SK-N-SH (cell line): ENCODE results near the gene ZNF410. TPM values are rescaled to one million over a fixed set of nuclear protein-coding genes. Genes with fewer than 3 reads are reported as not detected.

Experiments
- CTCF ChIA-PET: fragments of 300-600, 350-600 bp; formaldehyde crosslinking; extraction: SDS; loops from one replicate; lab custom pipeline; 2021; lab: Yijun Ruan, JAX
- POLR2A ChIA-PET: fragments of 350-600 bp; sonication (Branson Sonifier 250); formaldehyde crosslinking; extraction: SDS; loops from one replicate; lab custom pipeline; 2020; ENCODE audit warnings: antibody characterized with exemption, inconsistent platforms; lab: Yijun Ruan, JAX
- DNase-seq: peaks from one replicate; pipeline ENCODE4 v3.0.0; 2012
- H2AFZ ChIP-seq: fragments of 200-600 bp; sonication (generic); 2 replicates; pipeline ENCODE4 v1.8.1; 2016; ENCODE audit warnings: antibody characterized with exemption, mild to moderate bottlenecking, low read depth
- H3F3A ChIP-seq: fragments of 200-600 bp; sonication (generic); replicated peaks from 2 replicates; pipeline ENCODE3; 2016; ENCODE audit warnings: antibody characterized with exemption, mild to moderate bottlenecking; ENCODE audit not compliant: insufficient read depth
- H3K27ac ChIP-seq, 2 experiments: fragments of 200-500 bp in 1 of 2; fragments of 200-600 bp in 1 of 2; sonication (Bioruptor generic) in 1 of 2; sonication (generic), shearing (Covaris generic) in 1 of 2; 2 replicates each; pipeline versions ENCODE4 v1.5.1 to v1.6.1; 2014 to 2016; ENCODE audit warnings: low read depth in 2 of 2, inconsistent platforms in 1 of 2, low read length in 1 of 2, mild to moderate bottlenecking in 1 of 2, mixed read lengths in 1 of 2
- H3K27me3 ChIP-seq: fragments of 200-600 bp; sonication (generic), shearing (Covaris generic); 2 replicates; pipeline ENCODE4 v1.6.1; 2016; ENCODE audit warnings: mixed run types; ENCODE audit not compliant: insufficient read depth
- H3K36me3 ChIP-seq, 2 experiments: fragments of 200-500 bp in 1 of 2; fragments of 200-600 bp in 1 of 2; sonication (Bioruptor generic) in 1 of 2; sonication (generic) in 1 of 2; replicated peaks in 1 of 2; 2 replicates each; pipeline versions ENCODE3 to v1.5.1; 2014 to 2016; ENCODE audit warnings: low read length in 1 of 2, mild to moderate bottlenecking in 1 of 2; ENCODE audit not compliant: insufficient read depth in 2 of 2, control insufficient read depth in 1 of 2
- H3K4me1 ChIP-seq, 2 experiments: fragments of 200-500 bp in 1 of 2; fragments of 200-600 bp in 1 of 2; sonication (Bioruptor generic) in 1 of 2; sonication (generic), shearing (Covaris generic) in 1 of 2; 2 replicates each; pipeline versions ENCODE4 v1.5.1 to v1.6.1; 2014 to 2016; ENCODE audit warnings: low read depth in 1 of 2, low read length in 1 of 2, mixed run types in 1 of 2; ENCODE audit not compliant: insufficient read depth in 2 of 2, control insufficient read depth in 1 of 2
- H3K4me2 ChIP-seq: fragments of 200-600 bp; sonication (generic), shearing (Covaris generic); 2 replicates; pipeline ENCODE4 v1.6.1; 2017; ENCODE audit warnings: mixed run types
- H3K4me3 ChIP-seq, 2 experiments: fragments of 200-500 bp in 1 of 2; fragments of 200-600 bp in 1 of 2; sonication (Bioruptor generic) in 1 of 2; sonication (generic), shearing (Covaris generic) in 1 of 2; 2 replicates each; pipeline versions ENCODE4 v1.5.1 to v1.8.1; 2014 to 2016; ENCODE audit warnings: low read depth in 2 of 2, inconsistent platforms in 1 of 2, low read length in 1 of 2, mild to moderate bottlenecking in 1 of 2, mixed read lengths in 1 of 2, moderate library complexity in 1 of 2
- H3K79me2 ChIP-seq: fragments of 200-600 bp; sonication (generic); 2 replicates; pipeline ENCODE4 v1.8.1; 2017; ENCODE audit warnings: mild to moderate bottlenecking; ENCODE audit not compliant: insufficient read depth
- H3K9ac ChIP-seq: fragments of 200-600 bp; sonication (generic); 2 replicates; pipeline ENCODE4 v1.6.1; 2017; ENCODE audit warnings: mixed run types
- H3K9me2 ChIP-seq: fragments of 200-600 bp; sonication (generic); 2 replicates; pipeline ENCODE4 v1.6.1; 2017; ENCODE audit warnings: mixed run types
- H3K9me3 ChIP-seq: fragments of 200-600 bp; sonication (generic); 2 replicates; pipeline ENCODE4 v1.6.1; 2017; ENCODE audit warnings: mixed run types, mild to moderate bottlenecking, moderate library complexity
- H4K20me1 ChIP-seq: fragments of 200-600 bp; sonication (generic); 2 replicates; pipeline ENCODE4 v1.6.1; 2017; ENCODE audit warnings: mild to moderate bottlenecking, mixed run types; ENCODE audit not compliant: insufficient read depth
- EP300 ChIP-seq, 2 experiments: IDR thresholded peaks; 2 replicates each; pipeline versions ENCODE4 v1.4.0 to v1.6.1; 2012; ENCODE audit warnings: borderline replicate concordance in 1 of 2, low read depth in 1 of 2, low read length in 1 of 2
- FOSL2 ChIP-seq: IDR thresholded peaks from 2 replicates; pipeline ENCODE4 v1.4.0; 2012; ENCODE audit warnings: low read depth, mild to moderate bottlenecking, moderate library complexity, borderline replicate concordance
- GABPA ChIP-seq: IDR thresholded peaks from 2 replicates; pipeline ENCODE4 v1.4.0; 2012; ENCODE audit warnings: low read depth, mild to moderate bottlenecking
- GATA2 ChIP-seq: sonication (generic); formaldehyde crosslinking; IDR thresholded peaks from 2 replicates; pipeline ENCODE4 v1.5.0; 2020; ENCODE audit warnings: mild to moderate bottlenecking, missing genetic modification reagents
- JUND ChIP-seq: IDR thresholded peaks from 2 replicates; pipeline ENCODE4 v1.4.0; 2012
- MXI1 ChIP-seq: IDR thresholded peaks from 2 replicates; pipeline ENCODE4 v1.6.1; 2012; ENCODE audit warnings: mild to moderate bottlenecking, low read depth, low read length, improper control_type of control experiment
- NRF1 ChIP-seq: IDR thresholded peaks from 2 replicates; pipeline ENCODE4 v1.6.1; 2012; ENCODE audit warnings: low read depth, mild to moderate bottlenecking, low read length
- RFX5 ChIP-seq: IDR thresholded peaks from 2 replicates; pipeline ENCODE4 v1.6.1; 2012; ENCODE audit warnings: mild to moderate bottlenecking, improper control_type of control experiment, low read length
- RXRA ChIP-seq: IDR thresholded peaks from 2 replicates; pipeline ENCODE4 v1.4.0; 2012; ENCODE audit warnings: low read depth, mild to moderate bottlenecking, borderline replicate concordance
- SIN3A ChIP-seq: IDR thresholded peaks from 2 replicates; pipeline ENCODE4 v1.6.1; 2012; ENCODE audit warnings: low read depth, mild to moderate bottlenecking, low read length, moderate library complexity, borderline replicate concordance
- SMC3 ChIP-seq: IDR thresholded peaks from 2 replicates; pipeline ENCODE4 v1.6.1; 2012; ENCODE audit warnings: low read depth, low read length, improper control_type of control experiment
- TAF1 ChIP-seq: IDR thresholded peaks from 2 replicates; pipeline ENCODE4 v1.6.1; 2012; ENCODE audit warnings: low read depth, mild to moderate bottlenecking, low read length, moderate library complexity, borderline replicate concordance
- TEAD4 ChIP-seq: IDR thresholded peaks from 2 replicates; pipeline ENCODE4 v1.4.0; 2012; ENCODE audit warnings: mild to moderate bottlenecking, borderline replicate concordance; ENCODE audit not compliant: insufficient read depth
- YY1 ChIP-seq: IDR thresholded peaks from 2 replicates; pipeline ENCODE4 v1.4.0; 2012; ENCODE audit warnings: low read depth, mild to moderate bottlenecking
- WGBS: methylation state at CpG from one replicate; pipeline ENCODE4 v1.1.6; 2017; ENCODE audit warnings: low lambda C conversion rate; 5-methylcytosine and 5-hydroxymethylcytosine counted together
- polyA plus RNA-seq, 3 experiments: library from polyadenylated mRNA; depleted of rRNA; stranded (reverse); fragments of >200 nt; gene quantifications; 2 replicates each; pipeline ENCODE4 v1.2.3, GENCODE V29; 2012
- TF ChIP-seq, protein P1 (sequence below): IDR thresholded peaks from 2 replicates; pipeline ENCODE4; 2012
- TF ChIP-seq, protein P2 (sequence below): fragments of 200-600 bp; sonication (generic); IDR thresholded peaks from 2 replicates; pipeline ENCODE4 v1.6.1; 2017; ENCODE audit warnings: antibody characterized with exemption, mild to moderate bottlenecking, moderate library complexity
- TF ChIP-seq, protein P3 (sequence below): IDR thresholded peaks from 2 replicates; pipeline ENCODE4 v1.4.0; 2012; ENCODE audit warnings: low read depth, borderline replicate concordance

The ZNF410 gene
- polyA plus RNA-seq, 1 of the 3 experiments (the other 2 are of a cell fraction), result 22.8 TPM

DNA sequence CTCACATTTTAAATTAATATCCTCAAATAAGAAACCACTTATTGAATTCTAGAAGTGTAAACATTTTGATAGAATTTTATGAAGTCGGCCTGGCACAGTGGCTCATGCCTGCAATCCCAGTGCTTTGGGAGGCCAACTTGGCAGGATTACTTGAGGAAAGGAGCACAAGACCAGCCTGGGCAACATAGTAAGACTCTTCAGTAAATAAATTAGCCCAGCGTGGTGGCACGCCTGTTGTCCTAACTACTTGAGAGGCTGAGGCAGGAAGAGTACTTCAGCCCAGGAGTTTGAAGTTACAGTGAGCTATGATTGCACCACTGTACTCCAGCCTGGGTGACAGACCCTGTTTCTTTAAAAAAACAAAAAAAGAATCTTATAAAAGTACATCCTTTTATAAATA, 8.9 kb upstream of the ZNF410 start:
- no peaks in the 10 kb centered on the region for H3K4me1 ChIP-seq
- no peak overlapping the region for H3K4me3 ChIP-seq
- peaks cover 3% of the 10 kb centered on the region for H3F3A ChIP-seq
- H3K9ac ChIP-seq, result no peak overlapping the region
- no peaks in the 10 kb centered on the region for H3K9me3 ChIP-seq
- no peaks in the 10 kb centered on the region for H4K20me1 ChIP-seq
- TF ChIP-seq GATA2 (CRISPR knock-in tag) (no peak), RXRA (no peak), JUND (no peak), TAF1 (no peak), FOSL2 (no peak), YY1 (no peak), EP300 (IDR thresholded peaks at IDR 0.05; ENCODE audit: borderline replicate concordance in 1 of 2, low read depth in 1 of 2, low read length in 1 of 2) (no peak), TEAD4 (no peak), GABPA (no peak), RFX5 (no peak), SIN3A (no peak), SMC3 (no peak), NRF1 (no peak), MXI1 (no peak)
- TF ChIP-seq, protein P1, sequence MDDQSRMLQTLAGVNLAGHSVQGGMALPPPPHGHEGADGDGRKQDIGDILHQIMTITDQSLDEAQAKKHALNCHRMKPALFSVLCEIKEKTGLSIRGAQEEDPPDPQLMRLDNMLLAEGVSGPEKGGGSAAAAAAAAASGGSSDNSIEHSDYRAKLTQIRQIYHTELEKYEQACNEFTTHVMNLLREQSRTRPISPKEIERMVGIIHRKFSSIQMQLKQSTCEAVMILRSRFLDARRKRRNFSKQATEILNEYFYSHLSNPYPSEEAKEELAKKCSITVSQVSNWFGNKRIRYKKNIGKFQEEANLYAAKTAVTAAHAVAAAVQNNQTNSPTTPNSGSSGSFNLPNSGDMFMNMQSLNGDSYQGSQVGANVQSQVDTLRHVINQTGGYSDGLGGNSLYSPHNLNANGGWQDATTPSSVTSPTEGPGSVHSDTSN, result no peak
- TF ChIP-seq, protein P2, sequence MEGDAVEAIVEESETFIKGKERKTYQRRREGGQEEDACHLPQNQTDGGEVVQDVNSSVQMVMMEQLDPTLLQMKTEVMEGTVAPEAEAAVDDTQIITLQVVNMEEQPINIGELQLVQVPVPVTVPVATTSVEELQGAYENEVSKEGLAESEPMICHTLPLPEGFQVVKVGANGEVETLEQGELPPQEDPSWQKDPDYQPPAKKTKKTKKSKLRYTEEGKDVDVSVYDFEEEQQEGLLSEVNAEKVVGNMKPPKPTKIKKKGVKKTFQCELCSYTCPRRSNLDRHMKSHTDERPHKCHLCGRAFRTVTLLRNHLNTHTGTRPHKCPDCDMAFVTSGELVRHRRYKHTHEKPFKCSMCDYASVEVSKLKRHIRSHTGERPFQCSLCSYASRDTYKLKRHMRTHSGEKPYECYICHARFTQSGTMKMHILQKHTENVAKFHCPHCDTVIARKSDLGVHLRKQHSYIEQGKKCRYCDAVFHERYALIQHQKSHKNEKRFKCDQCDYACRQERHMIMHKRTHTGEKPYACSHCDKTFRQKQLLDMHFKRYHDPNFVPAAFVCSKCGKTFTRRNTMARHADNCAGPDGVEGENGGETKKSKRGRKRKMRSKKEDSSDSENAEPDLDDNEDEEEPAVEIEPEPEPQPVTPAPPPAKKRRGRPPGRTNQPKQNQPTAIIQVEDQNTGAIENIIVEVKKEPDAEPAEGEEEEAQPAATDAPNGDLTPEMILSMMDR, result no peak
- TF ChIP-seq, protein P3, sequence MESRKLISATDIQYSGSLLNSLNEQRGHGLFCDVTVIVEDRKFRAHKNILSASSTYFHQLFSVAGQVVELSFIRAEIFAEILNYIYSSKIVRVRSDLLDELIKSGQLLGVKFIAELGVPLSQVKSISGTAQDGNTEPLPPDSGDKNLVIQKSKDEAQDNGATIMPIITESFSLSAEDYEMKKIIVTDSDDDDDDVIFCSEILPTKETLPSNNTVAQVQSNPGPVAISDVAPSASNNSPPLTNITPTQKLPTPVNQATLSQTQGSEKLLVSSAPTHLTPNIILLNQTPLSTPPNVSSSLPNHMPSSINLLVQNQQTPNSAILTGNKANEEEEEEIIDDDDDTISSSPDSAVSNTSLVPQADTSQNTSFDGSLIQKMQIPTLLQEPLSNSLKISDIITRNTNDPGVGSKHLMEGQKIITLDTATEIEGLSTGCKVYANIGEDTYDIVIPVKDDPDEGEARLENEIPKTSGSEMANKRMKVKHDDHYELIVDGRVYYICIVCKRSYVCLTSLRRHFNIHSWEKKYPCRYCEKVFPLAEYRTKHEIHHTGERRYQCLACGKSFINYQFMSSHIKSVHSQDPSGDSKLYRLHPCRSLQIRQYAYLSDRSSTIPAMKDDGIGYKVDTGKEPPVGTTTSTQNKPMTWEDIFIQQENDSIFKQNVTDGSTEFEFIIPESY, result no peak
- H2AFZ ChIP-seq, result no peak overlapping the region
- WGBS, result 83% methylated on average over 2 of the region's 3 CpGs
- peaks cover 20 to 27% of the 10 kb centered on the region in 2 experiments for H3K36me3 ChIP-seq
- ChIA-PET POLR2A (no interaction called here), CTCF (interaction anchor here (1.1 kb wide), 1 partner anchor 26 kb away, joined by 3 read pairs; the partner anchor contains the start of gene PTGR2)
- H3K27me3 ChIP-seq, result no peaks in the 10 kb centered on the region
- no peaks in the 10 kb centered on the region for H3K79me2 ChIP-seq
- H3K4me2 ChIP-seq, result no peak overlapping the region
- no peak for DNase-seq
- H3K9me2 ChIP-seq, result no peaks in the 10 kb centered on the region
- H3K27ac ChIP-seq, result no peak overlapping the region
